C4-2B (cell line): ENCODE results near the gene HLF.

Experiments used
- CTCF ChIP-seq: fragments of 450-650 bp; conservative IDR thresholded peaks from 2 replicates; pipeline ENCODE4 v1.5.1; 2017; ENCODE audit warnings: mild to moderate bottlenecking
- ZFX ChIP-seq: fragments of 450-650 bp; IDR thresholded peaks from 2 replicates; pipeline ENCODE4 v1.6.1; 2017

- TF ChIP-seq CTCF (no peak), ZFX (no peak)
Measured at GRCh38 chr17:55347341-55347740, 82.6 kb downstream of the HLF start.
